MM.1S (cell line): ENCODE data around the gene ENKD1.

ENCODE experiments used
- CTCF ChIP-seq: fragments of 300-600 bp; sonication (generic); IDR thresholded peaks from 2 replicates; pipeline ENCODE4 v1.5.1; 2016; ENCODE audit warnings: antibody characterized with exemption, low read length, mixed read lengths
- EZH2 ChIP-seq: fragments of 300-600 bp; sonication (generic); optimal IDR thresholded peaks from 2 replicates; pipeline ENCODE3; 2017; ENCODE audit warnings: low read depth, mild to moderate bottlenecking, antibody characterized with exemption, low read length, mixed read lengths
- EZH2phosphoT487 ChIP-seq: fragments of 300-600 bp; sonication (generic); IDR thresholded peaks from 2 replicates; pipeline ENCODE4 v1.6.1; 2018; ENCODE audit warnings: antibody characterized with exemption, low read length

- TF ChIP-seq CTCF (no peak), EZH2phosphoT487 (no peak), EZH2 (no peak)
Measured at GRCh38 chr16:67678354-67679023, 11.9 kb upstream of the ENKD1 start.
